Measurements from ENCODE around the gene MTM1.
A peak's percentile ranks its signal among the peaks of the same experiment; 100 is the strongest.

MTM1 gene

GRCh38 chrX:150568320-150569154 lies at the start of gene MTM1:
MTM1 (plus strand) TSS chrX:150568621; CDS start chrX:150592615, 23,994 bp downstream.
- DNase-seq (ENCODE audit: low read depth in 1 of 2, low spot score in 1 of 2): peak; percentile 80 to 82

GRCh38 chrX:150522494-150522893 lies 45.9 kb upstream of the MTM1 start:
- no peak for DNase-seq (ENCODE audit: low read depth in 1 of 2, low spot score in 1 of 2)

- no peak for DNase-seq (ENCODE audit: low read depth in 1 of 2, low spot score in 1 of 2)
Measured at GRCh38 chrX:150525061-150525919, 43.1 kb upstream of the MTM1 start.

GRCh38 chrX:150526692-150527091 lies 41.7 kb upstream of the MTM1 start:
- DNase-seq (ENCODE audit: low read depth in 1 of 2, low spot score in 1 of 2): no peak

GRCh38 chrX:150527108-150527507 lies 41.3 kb upstream of the MTM1 start:
- DNase-seq (ENCODE audit: low read depth in 1 of 2, low spot score in 1 of 2): no peak

- DNase-seq (ENCODE audit: low read depth in 1 of 2, low spot score in 1 of 2): no peak
Measured at GRCh38 chrX:150529587-150529986, 38.8 kb upstream of the MTM1 start.

GRCh38 chrX:150530821-150531220 lies 37.6 kb upstream of the MTM1 start:
- DNase-seq (ENCODE audit: low read depth in 1 of 2, low spot score in 1 of 2): no peak

- no peak for DNase-seq (ENCODE audit: low read depth in 1 of 2, low spot score in 1 of 2)
Measured at GRCh38 chrX:150531467-150531866, 37.0 kb upstream of the MTM1 start.

- DNase-seq (ENCODE audit: low read depth in 1 of 2, low spot score in 1 of 2): no peak
Measured at GRCh38 chrX:150533863-150534262, 34.6 kb upstream of the MTM1 start.

GRCh38 chrX:150536455-150537116 lies 31.8 kb upstream of the MTM1 start:
- no peak for DNase-seq (ENCODE audit: low read depth in 1 of 2, low spot score in 1 of 2)

GRCh38 chrX:150537851-150538250 lies 30.6 kb upstream of the MTM1 start:
- DNase-seq (ENCODE audit: low read depth in 1 of 2, low spot score in 1 of 2): no peak

GRCh38 chrX:150540965-150541364 lies 27.5 kb upstream of the MTM1 start:
- DNase-seq (ENCODE audit: low read depth in 1 of 2, low spot score in 1 of 2): no peak

- no peak for DNase-seq (ENCODE audit: low read depth in 1 of 2, low spot score in 1 of 2)
Measured at GRCh38 chrX:150542846-150543229, 25.6 kb upstream of the MTM1 start.

GRCh38 chrX:150543230-150544155 lies 24.9 kb upstream of the MTM1 start:
- DNase-seq (ENCODE audit: low read depth in 1 of 2, low spot score in 1 of 2): no peak

GRCh38 chrX:150544222-150544787 lies 24.1 kb upstream of the MTM1 start:
- DNase-seq (ENCODE audit: low read depth in 1 of 2, low spot score in 1 of 2): no peak

- no peak for DNase-seq (ENCODE audit: low read depth in 1 of 2, low spot score in 1 of 2)
Measured at GRCh38 chrX:150544835-150545770, 23.3 kb upstream of the MTM1 start.

- DNase-seq (ENCODE audit: low read depth in 1 of 2, low spot score in 1 of 2): no peak
Measured at GRCh38 chrX:150546711-150547153, 21.7 kb upstream of the MTM1 start.

- DNase-seq (ENCODE audit: low read depth in 1 of 2, low spot score in 1 of 2): no peak
Measured at GRCh38 chrX:150547375-150548115, 20.9 kb upstream of the MTM1 start.
